ENCODE data around the gene GMDS.
A peak's percentile ranks its signal among the peaks of the same experiment; 100 is the strongest.

GMDS gene

GRCh38 chr6:1597121-1597744 lies 648.2 kb downstream of the GMDS start (continued):
- TF ChIP-seq CREB5 (CRISPR knock-in tag; IDR thresholded peaks at IDR 0.05; ENCODE audit: low read depth): no peak

- peak; percentile 87 for ATAC-seq
- TF ChIP-seq TCF4 (CRISPR knock-in tag; IDR thresholded peaks at IDR 0.05; ENCODE audit: borderline replicate concordance) (no peak), BACH2 (CRISPR knock-in tag; IDR thresholded peaks at IDR 0.05; ENCODE audit: borderline replicate concordance) (no peak), RARB (CRISPR knock-in tag; IDR thresholded peaks at IDR 0.05) (no peak), ARNTL (CRISPR knock-in tag; IDR thresholded peaks at IDR 0.05; ENCODE audit: borderline replicate concordance, low read depth) (no peak), SNAI2 (CRISPR knock-in tag; IDR thresholded peaks at IDR 0.05) (no peak), ZNF70 (CRISPR knock-in tag; IDR thresholded peaks at IDR 0.05) (no peak)
These were observed 649.1 kb downstream of the GMDS start for GRCh38 chr6:1596088-1596852.

GRCh38 chr6:1595271-1596087 lies 649.9 kb downstream of the GMDS start:
- TF ChIP-seq CREB5 (CRISPR knock-in tag; IDR thresholded peaks at IDR 0.05; ENCODE audit: low read depth): no peak
- TF ChIP-seq TOX (CRISPR knock-in tag; IDR thresholded peaks at IDR 0.05; ENCODE audit: borderline replicate concordance): no peak
- no peak for TF ChIP-seq RARB (CRISPR knock-in tag; IDR thresholded peaks at IDR 0.05)
- TF ChIP-seq ZNF565 (CRISPR knock-in tag; conservative IDR thresholded peaks at IDR 0.05; ENCODE audit: low read depth): no peak
- TF ChIP-seq ZFP30 (CRISPR knock-in tag; IDR thresholded peaks at IDR 0.05): no peak
- no peak for TF ChIP-seq GLIS3 (CRISPR knock-in tag; IDR thresholded peaks at IDR 0.05)
- TF ChIP-seq ZC3H10 (CRISPR knock-in tag; IDR thresholded peaks at IDR 0.05): no peak
- TF ChIP-seq SNAI2 (CRISPR knock-in tag; IDR thresholded peaks at IDR 0.05): no peak
- no peak for TF ChIP-seq CSDC2 (CRISPR knock-in tag; IDR thresholded peaks at IDR 0.05)
- TF ChIP-seq ESRRG (CRISPR knock-in tag; IDR thresholded peaks at IDR 0.05): no peak
- TF ChIP-seq ZNF70 (CRISPR knock-in tag; IDR thresholded peaks at IDR 0.05): no peak
- ATAC-seq: peak; percentile 63

- peak; percentile 13; the same call in 2 of the 3 replicates for ATAC-seq
- TF ChIP-seq ZC3H10 (CRISPR knock-in tag; IDR thresholded peaks at IDR 0.05) (no peak), ARNTL (CRISPR knock-in tag; IDR thresholded peaks at IDR 0.05; ENCODE audit: borderline replicate concordance, low read depth) (no peak), CREB5 (CRISPR knock-in tag; IDR thresholded peaks at IDR 0.05; ENCODE audit: low read depth) (no peak), ZNF8 (CRISPR knock-in tag; IDR thresholded peaks at IDR 0.05) (no peak), TSHZ2 (CRISPR knock-in tag; IDR thresholded peaks at IDR 0.05) (no peak), POU6F1 (CRISPR knock-in tag; IDR thresholded peaks at IDR 0.05; ENCODE audit: borderline replicate concordance, low read depth) (no peak)
These were observed 650.8 kb downstream of the GMDS start for GRCh38 chr6:1594445-1595200.

All from SK-N-SH treated with all-trans-retinoic acid at 6 μM for 48 hours (cell line).